ENCODE results near the gene HCN4.

The HCN4 gene

GRCh38 chr15:73354241-73354640 is 14.5 kb downstream of the HCN4 start:
- in situ Hi-C loops (cut with HindIII; ENCODE audit: low sequenced_read_pairs): no loop called here
- DNase-seq (ENCODE audit: low read depth, low spot score): no peak
- no peak overlapping the region for H3K4me3 ChIP-seq (ENCODE audit: low read depth, low read length)
- TF ChIP-seq, protein P1, sequence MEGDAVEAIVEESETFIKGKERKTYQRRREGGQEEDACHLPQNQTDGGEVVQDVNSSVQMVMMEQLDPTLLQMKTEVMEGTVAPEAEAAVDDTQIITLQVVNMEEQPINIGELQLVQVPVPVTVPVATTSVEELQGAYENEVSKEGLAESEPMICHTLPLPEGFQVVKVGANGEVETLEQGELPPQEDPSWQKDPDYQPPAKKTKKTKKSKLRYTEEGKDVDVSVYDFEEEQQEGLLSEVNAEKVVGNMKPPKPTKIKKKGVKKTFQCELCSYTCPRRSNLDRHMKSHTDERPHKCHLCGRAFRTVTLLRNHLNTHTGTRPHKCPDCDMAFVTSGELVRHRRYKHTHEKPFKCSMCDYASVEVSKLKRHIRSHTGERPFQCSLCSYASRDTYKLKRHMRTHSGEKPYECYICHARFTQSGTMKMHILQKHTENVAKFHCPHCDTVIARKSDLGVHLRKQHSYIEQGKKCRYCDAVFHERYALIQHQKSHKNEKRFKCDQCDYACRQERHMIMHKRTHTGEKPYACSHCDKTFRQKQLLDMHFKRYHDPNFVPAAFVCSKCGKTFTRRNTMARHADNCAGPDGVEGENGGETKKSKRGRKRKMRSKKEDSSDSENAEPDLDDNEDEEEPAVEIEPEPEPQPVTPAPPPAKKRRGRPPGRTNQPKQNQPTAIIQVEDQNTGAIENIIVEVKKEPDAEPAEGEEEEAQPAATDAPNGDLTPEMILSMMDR (IDR thresholded peaks at IDR 0.05; ENCODE audit: low read depth, low read length): no peak

DNA sequence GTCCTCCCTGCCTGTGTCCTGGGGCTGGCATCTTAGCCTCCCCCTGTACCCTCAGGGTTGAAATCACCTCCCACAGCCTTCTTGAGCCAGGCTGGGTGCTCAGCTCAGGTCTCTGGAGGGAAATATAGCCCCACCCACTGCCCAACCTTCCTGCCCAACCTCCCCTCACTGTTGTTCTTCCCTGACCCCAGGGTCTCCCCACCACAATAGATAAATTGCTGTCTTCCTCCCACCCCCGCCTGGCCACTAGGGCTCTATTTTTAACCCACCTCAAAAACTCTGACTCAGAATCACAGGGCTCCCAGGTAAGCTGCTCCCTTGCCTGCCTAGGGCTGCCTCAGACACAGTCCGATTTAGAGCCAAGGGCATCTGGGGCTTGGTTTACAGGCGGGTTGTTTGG is 15.0 kb downstream of the HCN4 start:
- no peak for DNase-seq (ENCODE audit: low read depth, low spot score)
- no peak overlapping the region for H3K4me3 ChIP-seq (ENCODE audit: low read depth, low read length)
- TF ChIP-seq, protein P1 (IDR thresholded peaks at IDR 0.05; ENCODE audit: low read depth, low read length): no peak
- in situ Hi-C loops (cut with HindIII; ENCODE audit: low sequenced_read_pairs): no loop called here

DNA sequence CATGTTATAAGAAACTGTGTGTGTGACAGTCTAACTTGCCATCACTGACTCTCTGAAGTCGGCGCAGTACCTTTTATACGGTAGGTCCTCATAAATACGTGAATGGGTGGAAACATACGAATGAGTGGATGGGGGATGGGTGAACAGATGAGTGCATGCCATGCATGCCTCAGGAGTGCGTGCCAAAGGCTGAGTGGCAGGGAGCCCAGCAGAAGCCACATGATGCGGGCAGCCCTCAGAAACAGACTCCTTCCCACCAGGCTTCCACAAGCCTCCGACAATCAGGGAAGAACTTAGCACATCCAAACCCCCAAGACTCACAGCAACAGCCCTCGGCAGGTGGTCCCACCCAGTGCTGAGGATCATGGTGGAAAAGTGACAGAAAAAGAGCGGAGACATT is 16.7 kb downstream of the HCN4 start:
- no peak overlapping the region for H3K4me3 ChIP-seq (ENCODE audit: low read depth, low read length)
- TF ChIP-seq, protein P1 (IDR thresholded peaks at IDR 0.05; ENCODE audit: low read depth, low read length): no peak
- DNase-seq (ENCODE audit: low read depth, low spot score): no peak
- in situ Hi-C loops (cut with HindIII; ENCODE audit: low sequenced_read_pairs): no loop called here

DNA sequence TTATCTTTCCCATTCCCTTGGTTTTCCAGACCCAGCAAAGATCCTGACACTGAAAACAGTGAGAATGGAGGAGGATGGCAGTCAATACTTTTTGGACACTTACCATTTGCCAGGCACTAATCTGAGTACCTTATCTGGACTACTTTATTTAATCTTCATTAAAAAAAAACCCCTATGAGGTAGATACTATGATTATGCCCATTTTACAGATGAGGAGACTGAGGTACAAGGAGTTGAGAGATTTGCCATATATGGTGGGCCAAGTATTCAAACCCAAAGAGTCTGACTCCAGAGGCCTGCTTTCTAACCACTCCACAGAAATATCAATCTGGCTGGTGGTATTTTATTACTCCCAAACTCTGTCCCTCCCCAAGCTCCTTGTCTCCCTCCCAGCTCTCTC is 19.6 kb downstream of the HCN4 start:
- no peak for DNase-seq (ENCODE audit: low read depth, low spot score)
- no peak overlapping the region for H3K4me3 ChIP-seq (ENCODE audit: low read depth, low read length)
- TF ChIP-seq, protein P1 (IDR thresholded peaks at IDR 0.05; ENCODE audit: low read depth, low read length): no peak
- in situ Hi-C loops (cut with HindIII; ENCODE audit: low sequenced_read_pairs): no loop called here

- no peak overlapping the region for H3K4me3 ChIP-seq (ENCODE audit: low read depth, low read length)
- in situ Hi-C loops (cut with HindIII; ENCODE audit: low sequenced_read_pairs): no loop called here
- peak; percentile 15 for DNase-seq (ENCODE audit: low read depth, low spot score)
- TF ChIP-seq, protein P1 (IDR thresholded peaks at IDR 0.05; ENCODE audit: low read depth, low read length): no peak
Measured at GRCh38 chr15:73346735-73347312, 21.9 kb downstream of the HCN4 start.

- in situ Hi-C loops (cut with HindIII; ENCODE audit: low sequenced_read_pairs): no loop called here
- TF ChIP-seq, protein P1 (IDR thresholded peaks at IDR 0.05; ENCODE audit: low read depth, low read length): no peak
- DNase-seq (ENCODE audit: low read depth, low spot score): no peak
- H3K4me3 ChIP-seq (ENCODE audit: low read depth, low read length): no peak overlapping the region
Measured at GRCh38 chr15:73345658-73346057, 23.1 kb downstream of the HCN4 start.

- TF ChIP-seq, protein P1 (IDR thresholded peaks at IDR 0.05; ENCODE audit: low read depth, low read length): no peak
- DNase-seq (ENCODE audit: low read depth, low spot score): no peak
- no peak overlapping the region for H3K4me3 ChIP-seq (ENCODE audit: low read depth, low read length)
- in situ Hi-C loops (cut with HindIII; ENCODE audit: low sequenced_read_pairs): no loop called here
Measured at GRCh38 chr15:73344056-73344455, 24.7 kb downstream of the HCN4 start.

Measured in astrocyte of the spinal cord (primary cell).